ENCODE measurements around the gene CCNB1IP1.
"Not testable (repeated sequence)": the region's sequence is repeated elsewhere in the genome, so short reads cannot be mapped to it uniquely, and the experiment has no call there.

The CCNB1IP1 gene

DNA sequence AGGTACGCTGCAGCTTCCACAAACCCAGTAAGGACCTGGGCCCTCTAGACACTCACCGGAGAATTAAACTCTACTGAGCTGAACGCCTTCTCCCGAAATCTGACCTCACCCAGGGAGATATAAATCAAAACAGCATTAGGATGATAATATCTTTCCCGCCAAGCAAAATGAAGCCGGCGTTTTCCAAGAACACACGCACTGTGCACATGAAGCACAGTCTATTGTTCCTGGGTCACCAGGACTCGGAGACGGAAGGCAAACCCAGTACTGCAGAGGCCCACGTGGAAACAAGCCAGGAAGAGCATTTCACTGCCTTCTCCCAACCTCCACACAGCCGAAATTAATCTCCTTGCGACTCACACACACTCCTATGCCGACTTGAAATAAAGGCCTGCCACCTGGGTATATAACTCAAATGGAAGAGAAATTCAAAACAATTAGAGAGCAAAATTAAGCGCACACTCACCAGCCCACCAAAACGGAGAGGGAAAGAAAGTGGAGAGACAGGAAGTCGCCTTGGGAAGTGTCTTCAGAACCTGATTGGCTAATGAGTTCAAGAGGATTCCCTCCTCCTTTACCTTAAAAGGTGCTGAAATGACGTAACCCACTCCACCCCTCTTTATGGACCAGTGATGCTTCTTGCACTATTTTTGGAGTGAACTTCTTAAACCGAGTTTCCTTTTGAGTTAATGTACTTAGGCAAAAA, at the start of gene CCNB1IP1:
Gene CCNB1IP1 (minus strand): TSS at position 492 of the 706 bp plus-strand sequence. CDS start 16,756 bp downstream, outside the sequence.
- peak; percentile 16 for DNase-seq (ENCODE audit: low read depth)

DNA sequence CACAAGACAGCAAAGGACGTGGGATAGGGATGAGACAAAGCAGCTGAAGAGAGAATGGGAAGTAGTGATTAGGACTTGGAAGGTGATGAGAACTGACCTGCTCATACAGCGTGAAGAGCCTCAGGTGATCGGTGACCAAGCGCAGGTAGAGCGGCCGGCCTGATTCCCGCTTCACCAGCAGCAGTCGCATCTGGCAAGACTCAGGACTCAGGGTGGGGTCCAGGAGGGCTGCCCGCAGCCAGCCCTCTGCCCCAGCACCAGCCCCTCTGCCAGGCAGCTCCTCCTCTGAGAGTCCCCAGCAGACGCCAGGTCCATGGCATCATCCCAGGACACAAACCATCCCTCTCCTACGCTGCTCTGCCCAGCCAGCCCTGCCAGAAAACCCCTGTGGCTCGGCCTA, 49.4 kb upstream of the CCNB1IP1 start:
- no peak for DNase-seq (ENCODE audit: low read depth)

DNA sequence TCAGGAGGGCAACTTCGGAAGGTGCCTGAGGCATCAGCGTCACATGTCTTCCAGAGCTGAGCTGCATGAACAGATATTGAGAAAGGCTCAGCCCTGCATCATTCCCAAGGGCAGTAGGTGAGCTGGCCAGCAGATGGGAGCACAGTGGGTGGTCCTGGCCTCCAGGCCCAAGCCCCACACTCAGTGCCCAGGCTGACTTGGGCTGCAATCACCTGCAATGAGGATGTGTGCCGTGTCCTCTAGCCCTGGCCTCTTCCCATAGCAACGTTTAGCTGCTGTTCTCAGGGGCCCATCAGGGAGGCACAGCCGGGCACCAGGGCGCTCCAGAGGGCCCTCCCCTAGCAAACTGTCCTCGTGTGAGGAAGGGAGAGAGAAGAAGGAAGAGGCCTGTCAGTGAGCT, 48.3 kb upstream of the CCNB1IP1 start:
- DNase-seq (ENCODE audit: low read depth): no peak

GRCh38 chr14:20380681-20381080, 47.6 kb upstream of the CCNB1IP1 start:
- no peak for DNase-seq (ENCODE audit: low read depth)

- no peak for DNase-seq (ENCODE audit: low read depth)
Observed at GRCh38 chr14:20379743-20380142, 46.7 kb upstream of the CCNB1IP1 start.

DNA sequence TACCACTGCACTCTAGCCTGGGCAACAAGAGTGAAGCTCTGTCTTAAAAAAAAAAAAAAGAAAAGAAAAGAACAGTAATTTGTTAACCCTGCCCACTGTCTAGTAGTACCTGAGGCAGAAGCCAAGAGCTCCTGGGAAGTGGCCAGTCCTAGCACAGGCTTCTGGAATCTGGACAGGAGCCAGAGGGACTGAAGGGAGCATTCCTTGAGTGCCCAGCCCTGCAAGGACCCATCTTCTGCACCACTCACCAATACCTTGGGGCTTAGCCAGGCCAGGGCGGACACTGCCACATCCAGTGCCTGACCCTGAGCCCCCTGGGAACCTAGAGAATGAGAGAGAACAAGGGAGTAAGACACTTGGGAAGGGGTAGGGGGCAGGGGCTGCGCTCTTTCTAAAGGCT, 44.1 kb upstream of the CCNB1IP1 start:
- no peak for DNase-seq (ENCODE audit: low read depth)

DNA sequence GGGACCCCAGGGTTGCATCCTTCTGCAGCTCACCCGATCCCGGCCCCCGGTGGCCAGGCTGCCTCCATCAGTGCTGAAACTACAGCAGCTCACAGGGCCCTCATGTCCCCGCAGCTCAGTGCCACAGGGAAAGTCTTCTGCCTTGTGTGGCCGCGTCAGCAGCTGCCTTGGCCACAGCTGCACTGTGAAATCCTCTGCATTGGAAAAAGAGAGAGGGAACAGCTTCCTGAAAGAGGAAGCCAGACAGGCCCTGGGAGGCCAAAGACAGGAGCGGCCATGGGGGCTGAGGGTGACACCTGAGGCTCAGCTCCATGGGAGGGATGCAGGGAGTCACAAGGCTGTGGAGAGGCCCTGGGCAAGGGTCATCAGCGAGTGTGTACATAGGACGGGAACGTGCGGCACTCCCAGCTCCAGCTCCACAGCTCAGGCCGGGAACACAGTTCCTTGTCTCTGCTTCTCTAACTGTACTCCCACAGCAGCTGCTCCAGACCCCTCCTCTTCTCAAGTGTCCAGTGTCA, 43.1 kb upstream of the CCNB1IP1 start:
- no peak for DNase-seq (ENCODE audit: low read depth)

DNA sequence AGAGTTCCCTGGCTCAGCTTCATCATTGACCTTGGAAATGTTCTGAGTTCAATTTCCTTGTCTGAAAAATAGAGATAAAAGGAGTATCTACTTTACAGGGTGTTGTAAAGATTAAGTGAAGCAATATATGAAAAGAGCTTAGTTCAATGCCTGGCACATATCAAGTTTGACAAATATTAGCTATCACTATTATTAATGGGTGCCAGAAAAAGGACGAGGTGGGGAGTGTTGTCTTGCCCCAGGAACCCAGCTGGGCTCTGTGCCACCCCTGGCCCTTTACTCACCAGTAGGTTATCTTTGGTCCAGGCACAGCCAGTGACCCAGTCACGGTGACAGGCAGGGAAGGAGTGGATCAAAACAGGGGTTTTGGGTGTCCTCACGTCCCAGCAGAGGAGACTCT, 42.4 kb upstream of the CCNB1IP1 start:
- DNase-seq (ENCODE audit: low read depth): no peak

DNA sequence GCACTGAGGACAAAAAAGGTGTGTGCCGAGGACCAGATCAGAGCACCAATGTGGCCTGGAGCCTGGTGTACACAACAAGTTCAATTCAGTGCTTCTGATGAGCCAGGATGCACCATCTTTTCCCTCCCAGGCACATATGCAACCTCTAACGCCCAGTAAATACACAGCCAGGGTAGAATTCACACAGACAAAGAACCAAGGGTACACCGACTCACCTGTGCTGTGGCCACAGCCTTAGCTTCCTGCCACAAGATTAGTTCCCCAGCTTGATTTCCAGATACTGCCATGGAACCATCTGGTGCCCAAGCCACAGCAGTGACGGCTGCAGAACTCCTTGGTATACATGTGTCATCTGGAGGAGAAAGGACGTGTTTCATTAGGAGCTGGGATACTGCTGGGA, 39.7 kb upstream of the CCNB1IP1 start:
- DNase-seq (ENCODE audit: low read depth): no peak

DNA sequence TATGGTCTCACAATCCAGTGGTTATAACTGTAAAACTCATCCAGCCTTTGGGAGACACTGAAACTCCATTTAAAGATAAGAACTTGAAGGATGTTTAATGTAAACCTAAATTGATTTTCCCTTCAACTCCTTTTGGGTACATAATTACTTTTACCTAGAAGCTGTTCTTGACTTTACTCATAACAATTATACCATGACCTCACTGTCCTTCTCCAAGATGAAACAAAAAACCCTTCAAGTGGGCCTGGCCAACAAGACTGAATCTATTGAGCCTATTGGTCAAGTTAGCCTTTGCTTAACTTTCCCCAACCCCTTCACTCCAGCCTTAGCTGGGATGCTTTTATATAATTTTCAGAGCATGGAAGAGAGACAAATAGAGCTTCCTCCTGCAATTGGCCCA, 32.8 kb upstream of the CCNB1IP1 start:
- DNase-seq (ENCODE audit: low read depth): no peak

DNA sequence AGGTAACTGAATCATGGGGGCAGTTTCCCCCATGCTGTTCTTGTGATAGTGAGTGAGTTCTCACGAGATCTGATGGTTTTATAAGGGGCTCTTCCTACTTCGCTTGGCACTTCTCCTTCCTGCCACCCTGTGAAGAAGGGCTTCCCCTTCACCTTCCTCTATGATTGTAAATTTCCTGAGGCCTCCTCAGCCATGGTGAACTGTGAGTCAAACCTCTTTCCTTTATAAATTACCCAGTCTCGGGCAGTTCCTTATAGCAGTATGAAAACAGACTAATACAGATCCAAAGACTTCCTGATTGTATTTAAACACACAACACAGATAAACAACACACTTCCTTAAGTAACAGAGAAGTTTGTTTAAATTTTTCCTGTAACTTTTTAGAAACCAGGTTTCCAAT, 25.4 kb upstream of the CCNB1IP1 start:
- not testable (repeated sequence) for DNase-seq (ENCODE audit: low read depth)

GRCh38 chr14:20356422-20356821, 23.3 kb upstream of the CCNB1IP1 start:
- DNase-seq (ENCODE audit: low read depth): no peak

- DNase-seq (ENCODE audit: low read depth): no peak
Observed at GRCh38 chr14:20350860-20351259, 17.8 kb upstream of the CCNB1IP1 start.

DNA sequence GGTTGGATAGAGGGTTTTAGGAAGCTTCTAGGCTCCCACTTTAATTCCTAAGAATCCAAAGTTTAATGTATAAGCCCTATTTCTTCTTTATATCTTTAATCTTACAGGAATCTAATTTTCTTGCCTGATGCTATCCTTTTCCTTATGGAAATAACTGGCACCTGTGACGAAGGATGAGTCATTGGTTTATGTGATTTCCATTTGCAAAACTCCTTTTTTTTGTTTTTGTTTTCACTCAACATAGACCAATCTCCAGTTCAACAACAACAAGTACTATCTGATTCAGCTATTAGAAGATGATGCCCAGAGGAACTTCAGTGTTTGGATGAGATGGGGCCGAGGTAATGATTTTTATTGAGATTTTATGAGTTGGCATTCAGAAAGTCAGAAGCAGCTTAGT, 17.2 kb upstream of the CCNB1IP1 start:
- no peak for DNase-seq (ENCODE audit: low read depth)

DNA sequence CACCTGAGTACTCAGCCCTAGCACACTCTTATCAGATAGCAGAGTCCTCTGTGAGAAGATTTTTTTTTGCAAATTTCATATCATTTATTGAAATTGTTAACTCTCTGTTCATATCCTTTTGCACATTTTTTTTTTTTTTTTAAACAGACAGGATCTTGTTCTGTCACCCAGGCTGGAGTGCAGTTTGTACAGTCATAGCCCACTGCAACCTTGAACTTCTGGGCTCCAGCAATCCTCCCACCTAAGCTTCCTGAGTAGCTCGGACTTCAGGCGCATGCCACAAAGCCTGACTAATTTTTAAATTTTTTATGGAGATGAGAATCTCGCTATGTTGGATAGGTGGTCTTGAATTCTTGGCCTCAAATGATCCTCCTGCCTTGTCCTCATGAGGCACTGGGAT, 14.7 kb upstream of the CCNB1IP1 start:
- no peak for DNase-seq (ENCODE audit: low read depth)

DNA sequence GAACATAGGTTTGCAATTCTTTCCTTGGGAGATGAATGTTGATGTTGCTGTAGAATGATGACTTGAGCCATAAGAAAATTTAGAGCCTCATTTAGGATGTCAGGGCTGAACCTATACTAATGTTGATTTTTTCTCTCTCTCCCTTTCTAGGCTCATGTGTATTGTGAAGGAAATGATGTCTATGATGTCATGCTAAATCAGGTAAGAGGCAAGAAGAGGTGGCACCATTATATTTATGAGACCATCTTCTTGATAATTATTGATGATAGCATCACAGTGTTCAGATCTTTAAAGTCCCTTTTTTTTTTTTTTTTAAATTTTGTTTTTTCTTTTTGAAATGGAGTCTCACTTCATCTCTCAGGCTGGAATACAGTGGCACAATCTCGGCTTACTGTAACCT, 13.6 kb upstream of the CCNB1IP1 start:
- no peak for DNase-seq (ENCODE audit: low read depth)

DNA sequence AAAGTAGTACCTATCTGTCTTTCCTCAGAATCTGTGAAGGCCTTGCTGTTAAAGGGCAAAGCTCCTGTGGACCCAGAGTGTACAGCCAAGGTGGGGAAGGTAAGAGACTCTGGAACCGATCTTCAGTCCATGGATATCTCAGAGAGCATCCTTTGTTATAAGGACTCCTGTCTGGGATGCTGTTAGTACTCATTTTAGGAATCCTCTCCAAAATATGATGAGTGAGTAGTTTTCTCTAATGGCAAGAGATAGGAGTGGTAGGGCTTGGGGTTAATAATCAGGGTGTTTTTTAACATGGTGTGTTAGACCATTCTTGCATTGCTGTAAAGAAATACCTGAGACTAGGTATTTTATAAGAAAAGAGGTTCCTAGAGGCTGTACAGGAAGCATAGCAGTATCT, 12.3 kb upstream of the CCNB1IP1 start:
- DNase-seq (ENCODE audit: low read depth): no peak

GRCh38 chr14:20343862-20344220, 10.8 kb upstream of the CCNB1IP1 start:
- no peak for DNase-seq (ENCODE audit: low read depth)

- peak; percentile 89 for DNase-seq (ENCODE audit: low read depth)
Observed at GRCh38 chr14:20343092-20343861, 10.2 kb upstream of the CCNB1IP1 start, which contains the start of gene PARP2. TSS of gene PARP2 (plus strand) at chr14:20343635. CDS start at chr14:20343642, 7 bp downstream.

DNA sequence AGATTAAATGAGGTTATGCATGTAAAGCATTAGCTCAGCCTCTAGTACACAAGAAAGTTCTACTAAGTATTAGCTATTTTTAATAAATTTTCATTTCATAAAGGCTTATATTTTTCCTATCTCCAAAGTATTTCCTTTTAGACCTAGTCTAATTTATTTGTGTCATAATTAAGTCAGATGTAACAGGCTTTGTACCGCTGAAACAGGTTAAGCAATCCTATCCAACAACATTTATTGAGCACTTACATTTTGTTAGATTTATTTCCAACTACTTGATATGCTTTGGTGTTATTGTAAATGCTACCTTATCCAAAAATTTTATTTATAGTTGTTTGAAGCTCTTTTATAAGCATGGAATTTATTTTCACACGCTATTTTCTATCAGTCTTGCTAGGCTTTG, 8.6 kb upstream of the CCNB1IP1 start:
- DNase-seq (ENCODE audit: low read depth): no peak

DNA sequence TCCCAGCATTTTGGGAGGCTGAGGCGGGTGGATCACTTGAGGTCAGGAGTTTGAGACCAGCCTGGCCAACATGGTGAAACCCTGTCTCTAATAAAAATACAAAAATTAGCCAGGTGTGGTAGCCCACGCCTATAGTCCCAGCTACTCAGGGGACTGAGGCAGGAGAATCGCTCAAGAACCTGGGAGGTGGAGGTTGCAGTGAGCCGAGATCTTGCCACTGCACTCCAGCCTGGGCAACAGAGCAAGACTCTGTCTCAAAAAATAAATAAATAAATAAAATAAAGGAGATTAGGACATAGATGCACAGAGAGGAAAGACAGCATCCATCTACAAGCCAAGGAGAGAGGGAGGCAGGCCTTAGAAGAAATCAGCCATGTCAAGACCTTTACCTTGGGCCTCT, 8.0 kb upstream of the CCNB1IP1 start:
- not testable (repeated sequence) for DNase-seq (ENCODE audit: low read depth)

GRCh38 chr14:20334017-20334416, 938 bp upstream of the CCNB1IP1 start:
- DNase-seq (ENCODE audit: low read depth): no peak

- no peak for DNase-seq (ENCODE audit: low read depth)
Observed at GRCh38 chr14:20333494-20333841, 389 bp upstream of the CCNB1IP1 start.

DNA sequence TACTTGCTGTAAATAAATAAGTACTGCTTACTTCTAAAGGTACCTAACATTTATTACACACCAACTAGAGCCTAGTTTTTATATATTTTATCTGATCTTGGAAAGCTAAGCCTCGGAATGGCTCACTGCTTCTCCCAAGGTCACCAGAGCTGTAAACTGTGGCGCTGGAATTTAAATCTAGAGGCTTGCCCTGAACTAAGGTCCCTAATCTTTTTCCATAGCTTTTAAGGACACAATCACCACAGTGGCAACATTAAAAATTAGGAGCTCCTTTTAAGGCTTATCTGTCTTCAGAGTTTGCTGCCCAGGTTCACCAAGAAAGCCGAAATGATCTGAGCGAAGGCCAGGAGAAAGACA, 670 bp downstream of the CCNB1IP1 start:
- no peak for DNase-seq (ENCODE audit: low read depth)
